HG02840 (cell line): Measurements from ENCODE around the gene FGF14.
"Not testable (repeated sequence)": the region's sequence is repeated elsewhere in the genome, so short reads cannot be mapped to it uniquely, and the experiment has no call there.

Source experiments
- ATAC-seq: cut with Tn5 transposase; IDR thresholded peaks from one replicate; pipeline ENCODE4 v1.9.1; 2021; ENCODE audit warnings: mild to moderate bottlenecking, moderate library complexity, moderate number of reproducible peaks; ENCODE audit not compliant: unreplicated experiment, low FRiP score

The FGF14 gene

GRCh38 chr13:102011455-102011854 lies 390.4 kb downstream of the FGF14 start:
- ATAC-seq: not testable (repeated sequence)

GRCh38 chr13:102003848-102004570 lies 397.8 kb downstream of the FGF14 start:
- no peak for ATAC-seq

GRCh38 chr13:102002287-102002686 lies 399.6 kb downstream of the FGF14 start:
- no peak for ATAC-seq

- ATAC-seq: no peak
Observed at GRCh38 chr13:102000764-102001163, 401.1 kb downstream of the FGF14 start.

GRCh38 chr13:101998129-101998528 lies 403.7 kb downstream of the FGF14 start:
- no peak for ATAC-seq

GRCh38 chr13:101996954-101997353 lies 404.9 kb downstream of the FGF14 start:
- no peak for ATAC-seq

GRCh38 chr13:101989798-101990350 lies 412.0 kb downstream of the FGF14 start:
- no peak for ATAC-seq

- no peak for ATAC-seq
Observed at GRCh38 chr13:101988140-101988539, 413.7 kb downstream of the FGF14 start.

GRCh38 chr13:101986316-101986715 lies 415.5 kb downstream of the FGF14 start:
- ATAC-seq: no peak

- no peak for ATAC-seq
Observed at GRCh38 chr13:101985321-101985720, 416.5 kb downstream of the FGF14 start.

- no peak for ATAC-seq
Observed at GRCh38 chr13:101982903-101983302, 418.9 kb downstream of the FGF14 start.

- no peak for ATAC-seq
Observed at GRCh38 chr13:101979825-101980224, 422.0 kb downstream of the FGF14 start.

- no peak for ATAC-seq
Observed at GRCh38 chr13:101978552-101979315, 423.1 kb downstream of the FGF14 start.

- ATAC-seq: no peak
Observed at GRCh38 chr13:101977475-101977874, 424.4 kb downstream of the FGF14 start.

GRCh38 chr13:101972191-101972590 lies 429.7 kb downstream of the FGF14 start:
- no peak for ATAC-seq

GRCh38 chr13:101970341-101970740 lies 431.5 kb downstream of the FGF14 start:
- no peak for ATAC-seq

- no peak for ATAC-seq
Observed at GRCh38 chr13:101967781-101968180, 434.1 kb downstream of the FGF14 start.

GRCh38 chr13:101967216-101967615 lies 434.6 kb downstream of the FGF14 start:
- no peak for ATAC-seq

GRCh38 chr13:101965096-101965495 lies 436.8 kb downstream of the FGF14 start:
- ATAC-seq: no peak

- no peak for ATAC-seq
Observed at GRCh38 chr13:101959016-101959415, 442.8 kb downstream of the FGF14 start.

GRCh38 chr13:101955764-101956163 lies 446.1 kb downstream of the FGF14 start:
- no peak for ATAC-seq

GRCh38 chr13:101951114-101951513 lies 450.7 kb downstream of the FGF14 start:
- no peak for ATAC-seq
